H1 (cell line): ENCODE data around the gene EEIG1. TPM values are rescaled to one million over a fixed set of nuclear protein-coding genes. Genes with fewer than 3 reads are reported as not detected.

Source experiments
- CTCF ChIA-PET: fragments of 300-600 bp; sonication (Branson Sonifier 250); formaldehyde crosslinking; loops from one replicate; lab custom pipeline; 2021; ENCODE audit not compliant: partially characterized antibody; lab: Charles Lee
- POLR2A ChIA-PET: fragments of 300-600 bp; sonication (Branson Sonifier 250); formaldehyde crosslinking; loops from one replicate; lab custom pipeline; 2021; ENCODE audit warnings: inconsistent platforms; ENCODE audit not compliant: partially characterized antibody; lab: Charles Lee
- DNase-seq, 2 experiments: peaks; one replicate each; pipeline versions ENCODE4 v3.0.0 to v3.0.0-alpha.2; 2010 to 2022; ENCODE audit warnings: low spot score in 2 of 2, low read depth in 1 of 2, mixed read lengths in 1 of 2
- FAIRE-seq: peaks from 2 replicates; lab custom pipeline; 2011; peaks lifted over from hg19 to GRCh38; lab: Jason Lieb, UNC
- H2AFZ ChIP-seq: 2 replicates; pipeline ENCODE4 v1.8.1; 2012; ENCODE audit warnings: low read length, inconsistent platforms
- H2AK5ac ChIP-seq: 2 replicates; pipeline ENCODE4 v1.6.1; 2013; ENCODE audit warnings: low read depth, low read length
- H2BK120ac ChIP-seq: replicated peaks from 2 replicates; pipeline ENCODE3; 2013; ENCODE audit warnings: low read depth, low read length, inconsistent platforms
- H2BK12ac ChIP-seq: 2 replicates; pipeline ENCODE4 v1.6.1; 2013; ENCODE audit warnings: low read depth, low read length
- H2BK15ac ChIP-seq: 2 replicates; pipeline ENCODE4 v1.6.1; 2013; ENCODE audit warnings: low read length
- H2BK20ac ChIP-seq: 2 replicates; pipeline ENCODE4 v1.6.1; 2013; ENCODE audit warnings: low read length
- H2BK5ac ChIP-seq: 2 replicates; pipeline ENCODE4 v1.6.1; 2013; ENCODE audit warnings: low read depth, low read length
- H3K14ac ChIP-seq: 2 replicates; pipeline ENCODE4 v1.6.1; 2013; ENCODE audit warnings: inconsistent platforms; ENCODE audit not compliant: insufficient read length
- H3K18ac ChIP-seq: 2 replicates; pipeline ENCODE4 v1.6.1; 2013; ENCODE audit warnings: low read length; ENCODE audit errors: extremely low read depth
- H3K23ac ChIP-seq: 2 replicates; pipeline ENCODE4 v1.6.1; 2013; ENCODE audit warnings: inconsistent platforms; ENCODE audit not compliant: insufficient read length
- H3K23me2 ChIP-seq: 2 replicates; pipeline ENCODE4 v1.6.1; 2013; ENCODE audit warnings: low read depth, low read length
- H3K27ac ChIP-seq: 2 replicates; pipeline ENCODE4 v1.6.1; 2011; ENCODE audit warnings: low read depth, low read length, inconsistent platforms
- H3K27me3 ChIP-seq, 4 experiments: replicated peaks in 1 of 4; 1 replicate in 1 of 4; 2 replicates in 3 of 4; pipeline versions ENCODE4 v1.6.1 to v1.8.1; 2011 to 2013; ENCODE audit warnings: low read length in 3 of 4, mild to moderate bottlenecking in 3 of 4, inconsistent platforms in 2 of 4, mixed read lengths in 2 of 4, moderate library complexity in 1 of 4; ENCODE audit not compliant: control insufficient read depth in 3 of 4, insufficient read depth in 3 of 4; ENCODE audit errors: extremely low read depth in 1 of 4
- H3K36me3 ChIP-seq, 4 experiments: 2 replicates each; pipeline versions ENCODE4 v1.6.1 to v1.8.1; 2011 to 2013; ENCODE audit warnings: mild to moderate bottlenecking in 4 of 4, low read length in 3 of 4, moderate library complexity in 2 of 4, control low read depth in 1 of 4, inconsistent platforms in 1 of 4; ENCODE audit not compliant: insufficient read depth in 4 of 4, control insufficient read depth in 2 of 4
- H3K4ac ChIP-seq: replicated peaks from 2 replicates; pipeline ENCODE3; 2013; ENCODE audit warnings: low read length, low read depth, mixed read lengths, inconsistent platforms; ENCODE audit not compliant: insufficient read length
- H3K4me1 ChIP-seq, 4 experiments: replicated peaks in 1 of 4; 1 replicate in 1 of 4; 2 replicates in 3 of 4; pipeline versions ENCODE4 v1.6.1 to v1.8.1; 2011 to 2013; ENCODE audit warnings: low read length in 3 of 4, inconsistent platforms in 2 of 4, mixed read lengths in 1 of 4; ENCODE audit not compliant: insufficient read depth in 4 of 4, control insufficient read depth in 3 of 4
- H3K4me2 ChIP-seq, 2 experiments: 2 replicates each; pipeline versions ENCODE4 v1.6.1 to v1.8.1; 2011 to 2013; ENCODE audit warnings: low read depth in 2 of 2, low read length in 2 of 2, control low read depth in 1 of 2, inconsistent platforms in 1 of 2, mild to moderate bottlenecking in 1 of 2; ENCODE audit not compliant: insufficient read depth in 1 of 2
- H3K4me3 ChIP-seq, 4 experiments: fragments of 200-600, 300-600 bp in 1 of 4; sonication (generic), shearing (Covaris generic), sonication (Bioruptor Twin) in 1 of 4; 2 replicates each; pipeline versions ENCODE4 v1.5.1 to v1.8.1; 2011 to 2016; ENCODE audit warnings: low read length in 4 of 4, low read depth in 3 of 4, control low read depth in 2 of 4, inconsistent platforms in 2 of 4, mild to moderate bottlenecking in 2 of 4, mixed read lengths in 1 of 4, moderate library complexity in 1 of 4; ENCODE audit not compliant: insufficient read depth in 2 of 4; ENCODE audit errors: extremely low read depth in 1 of 4
- H3K56ac ChIP-seq: replicated peaks from 2 replicates; pipeline ENCODE3; 2013; ENCODE audit warnings: low read depth, mild to moderate bottlenecking, mixed read lengths, low read length, inconsistent platforms; ENCODE audit not compliant: insufficient read length
- H3K79me1 ChIP-seq: 2 replicates; pipeline ENCODE4 v1.6.1; 2013; ENCODE audit warnings: low read depth, low read length, control low read depth
- H3K79me2 ChIP-seq, 2 experiments: 2 replicates each; pipeline versions ENCODE4 v1.6.1 to v1.8.1; 2012 to 2013; ENCODE audit warnings: low read length in 2 of 2, mild to moderate bottlenecking in 2 of 2, inconsistent platforms in 1 of 2; ENCODE audit not compliant: insufficient read depth in 2 of 2, control insufficient read depth in 1 of 2
- H3K9ac ChIP-seq, 4 experiments: replicated peaks in 1 of 4; 1 replicate in 1 of 4; 2 replicates in 3 of 4; pipeline versions ENCODE4 v1.6.1 to v1.8.1; 2011 to 2013; ENCODE audit warnings: low read depth in 3 of 4, low read length in 3 of 4, control low read depth in 2 of 4, mild to moderate bottlenecking in 2 of 4, moderate library complexity in 2 of 4, inconsistent platforms in 1 of 4; ENCODE audit errors: extremely low read depth in 1 of 4
- H3K9me3 ChIP-seq, 2 experiments: 2 replicates each; pipeline versions ENCODE4 v1.6.1 to v1.8.1; 2012 to 2013; ENCODE audit warnings: mild to moderate bottlenecking in 2 of 2, moderate library complexity in 2 of 2, control low read depth in 1 of 2, inconsistent platforms in 1 of 2, low read depth in 1 of 2, low read length in 1 of 2, mixed read lengths in 1 of 2; ENCODE audit not compliant: insufficient read depth in 2 of 2
- H4K20me1 ChIP-seq, 2 experiments: replicated peaks in 1 of 2; 2 replicates each; pipeline versions ENCODE3 to v1.8.1; 2011 to 2013; ENCODE audit warnings: inconsistent platforms in 2 of 2, low read length in 2 of 2, mild to moderate bottlenecking in 1 of 2; ENCODE audit not compliant: insufficient read depth in 2 of 2, control insufficient read depth in 1 of 2
- H4K5ac ChIP-seq: 2 replicates; pipeline ENCODE4 v1.6.1; 2013; ENCODE audit warnings: low read length, low read depth, mixed read lengths, inconsistent platforms; ENCODE audit not compliant: insufficient read length
- H4K8ac ChIP-seq: 2 replicates; pipeline ENCODE4 v1.8.0; 2013; ENCODE audit warnings: mild to moderate bottlenecking, moderate library complexity, low read length, inconsistent platforms; ENCODE audit not compliant: insufficient read depth; ENCODE audit errors: extremely low read depth
- H4K91ac ChIP-seq: replicated peaks from 2 replicates; pipeline ENCODE3; 2013; ENCODE audit warnings: low read length, mixed read lengths, inconsistent platforms; ENCODE audit not compliant: insufficient read length
- CTBP2 ChIP-seq: IDR thresholded peaks from 2 replicates; pipeline ENCODE4 v1.7.0; 2011; ENCODE audit warnings: borderline replicate concordance, mild to moderate bottlenecking, moderate library complexity, mixed read lengths, low read length; ENCODE audit not compliant: insufficient read depth, insufficient read length
- EZH2 ChIP-seq: fragments of 200-600 bp; sonication (generic); IDR thresholded peaks from 2 replicates; pipeline ENCODE4 v1.7.1; 2012; ENCODE audit warnings: low read depth, mild to moderate bottlenecking, moderate library complexity, low read length, inconsistent platforms; ENCODE audit not compliant: severe bottlenecking
- HDAC6 ChIP-seq: IDR thresholded peaks from one replicate; pipeline ENCODE4 v1.7.1; 2012; ENCODE audit warnings: low read depth, mild to moderate bottlenecking, inconsistent platforms, low read length, moderate library complexity
- JUND ChIP-seq: IDR thresholded peaks from 2 replicates; pipeline ENCODE4 v1.6.1; 2011; ENCODE audit warnings: mild to moderate bottlenecking, improper control_type of control experiment, low read length
- KDM1A ChIP-seq: fragments of 200-600, 300-600 bp; sonication (generic); IDR thresholded peaks from 2 replicates; pipeline ENCODE4 v1.7.1; 2016; ENCODE audit warnings: mild to moderate bottlenecking, low read length, borderline replicate concordance
- KDM4A ChIP-seq: IDR thresholded peaks from one replicate; pipeline ENCODE4 v1.7.1; 2012; ENCODE audit warnings: low read depth, mild to moderate bottlenecking, moderate library complexity, low read length, inconsistent platforms; ENCODE audit not compliant: severe bottlenecking
- MAFK ChIP-seq: IDR thresholded peaks from 2 replicates; pipeline ENCODE4 v1.6.1; 2012; ENCODE audit warnings: low read depth, mild to moderate bottlenecking, improper control_type of control experiment, low read length
- NRF1 ChIP-seq: IDR thresholded peaks from 2 replicates; pipeline ENCODE4 v1.6.1; 2011; ENCODE audit warnings: mild to moderate bottlenecking, low read depth, low read length, improper control_type of control experiment
- PHF8 ChIP-seq: fragments of 200-600 bp; sonication (generic); conservative IDR thresholded peaks from 2 replicates; pipeline ENCODE4 v1.7.1; 2012; ENCODE audit warnings: low read depth, mild to moderate bottlenecking, inconsistent platforms, low read length, moderate library complexity
- POLR2A ChIP-seq, 2 experiments: IDR thresholded peaks; 1 replicate in 1 of 2; 2 replicates in 1 of 2; pipeline ENCODE4 v1.6.1; 2011; ENCODE audit warnings: low read depth in 2 of 2, low read length in 2 of 2, mild to moderate bottlenecking in 2 of 2; ENCODE audit errors: control extremely low read depth in 1 of 2
- RAD21 ChIP-seq, 2 experiments: IDR thresholded peaks in 1 of 2; conservative IDR thresholded peaks in 1 of 2; 2 replicates each; pipeline ENCODE4 v1.6.1; 2011; ENCODE audit warnings: low read depth in 2 of 2, low read length in 2 of 2, improper control_type of control experiment in 1 of 2, inconsistent platforms in 1 of 2, mild to moderate bottlenecking in 1 of 2, moderate library complexity in 1 of 2
- RBBP5 ChIP-seq: IDR thresholded peaks from 2 replicates; pipeline ENCODE4 v1.7.1; 2012; ENCODE audit warnings: low read depth, mild to moderate bottlenecking, inconsistent platforms, low read length, moderate library complexity, borderline replicate concordance
- SP4 ChIP-seq: IDR thresholded peaks from 2 replicates; pipeline ENCODE4 v1.6.1; 2012; ENCODE audit warnings: low read length, inconsistent platforms
- SUZ12 ChIP-seq: fragments of 200-600 bp; sonication (generic); IDR thresholded peaks from 2 replicates; pipeline ENCODE4 v1.6.1; 2012; ENCODE audit warnings: mild to moderate bottlenecking, inconsistent platforms, low read length, moderate library complexity, mixed read lengths
- WGBS, 2 experiments: shearing (Covaris generic) in 1 of 2; methylation state at CpG; one replicate each; pipeline versions ENCODE4 v1.1.6 to v1.1.7; 2013 to 2015; ENCODE audit warnings: low lambda C conversion rate in 2 of 2, mixed read lengths in 2 of 2, inconsistent platforms in 1 of 2, low coverage in 1 of 2, missing lambda C conversion rate in 1 of 2; ENCODE audit not compliant: insufficient replicate concordance in 2 of 2, insufficient coverage in 1 of 2, insufficient read length in 1 of 2; ENCODE audit errors: extremely low coverage in 1 of 2, missing lambda C conversion rate in 1 of 2; 5-methylcytosine and 5-hydroxymethylcytosine counted together
- polyA plus RNA-seq, 7 experiments: library from polyadenylated mRNA; depleted of rRNA in 3 of 7; stranded (reverse) in 5 of 7; unstranded in 2 of 7; fragments of >200 nt in 5 of 7; fragments of 200-250 nt in 2 of 7; gene quantifications; 1 replicate in 5 of 7; 2 replicates in 1 of 7; 4 replicates in 1 of 7; pipeline versions ENCODE4 v1.2.1 to v1.2.3, GENCODE V29; 2011 to 2013; ENCODE audit warnings: missing spikeins in 2 of 7, mixed read lengths in 2 of 7
- total RNA-seq: library from RNA; stranded (reverse); fragmentation: NEBNext Ultra II Directional; extraction: Animal tissue kit (Norgen Biotek cat#: 25700); gene quantifications from 2 replicates; pipeline ENCODE4 v1.2.1, GENCODE V29; 2021

Gene EEIG1
- total and polyA plus RNA-seq, 2 of the 8 experiments (the other 6 are each of a cell fraction or from before 2014, with no cell fraction given) = 29.8 to 50.8 TPM

DNA sequence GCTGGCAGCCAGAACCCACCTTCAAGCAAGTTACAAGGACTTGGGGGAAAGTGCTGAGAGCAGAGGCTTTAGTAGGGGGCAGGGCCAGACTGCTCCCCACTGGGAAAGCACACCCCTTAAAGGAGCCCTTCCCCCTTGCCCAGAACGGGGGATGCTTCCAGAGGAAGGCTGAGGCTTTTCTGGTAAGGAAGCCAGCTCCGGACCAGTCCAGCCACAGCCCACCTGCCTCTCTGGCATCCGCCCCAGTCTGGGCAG, 38.9 kb downstream of the EEIG1 start:
- Histone ChIP-seq H3K27me3 (no peaks in the 10 kb centered on the region), H3K4me2 (no peak overlapping the region), H4K8ac (no peak overlapping the region), H3K4me1 (peaks cover 0 to 19% (median 11%) of the 10 kb centered on the region in 4 experiments; a peak in 6 of 7 replicates), H3K9ac (no peak overlapping the region), H3K4ac (no peak overlapping the region), H2BK5ac (no peak overlapping the region), H4K20me1 (peaks cover 4 to 21% of the 10 kb centered on the region in 2 experiments), H2BK120ac (no peak overlapping the region), H3K18ac (no peak overlapping the region), H2BK20ac (no peak overlapping the region), H3K23ac (no peak overlapping the region), H3K9me3 (no peaks in the 10 kb centered on the region), H3K27ac (no peak overlapping the region), H3K56ac (no peak overlapping the region), H2AFZ (no peak overlapping the region), H4K5ac (no peak overlapping the region), H2AK5ac (no peak overlapping the region), H3K36me3 (peaks cover 7 to 16% (median 13%) of the 10 kb centered on the region in 4 experiments), H2BK12ac (no peak overlapping the region), H3K23me2 (peaks cover 13% of the 10 kb centered on the region; the same call in 1 of the 2 replicates), H4K91ac (no peak overlapping the region), H3K79me1 (no peaks in the 10 kb centered on the region; the same call in none of the 2 replicates), H3K4me3 (no peak overlapping the region), H3K79me2 (peaks cover 0 to 5% of the 10 kb centered on the region in 2 experiments; a peak in 1 of 4 replicates), H3K14ac (no peak overlapping the region), H2BK15ac (no peak overlapping the region)
- POLR2A ChIA-PET = interaction anchor here (1.5 to 1.8 kb wide), 4 partner anchors 8 to 93 kb away, joined by 4 to 7 read pairs (median 4); partner anchors contain the start of gene EEIG1
- 96% methylated on average over 3 of the region's 3 CpGs; no CpG with 5 or more reads in 1 of the 2 experiments for WGBS, 2 experiments
- FAIRE-seq (no peak), DNase-seq (no peak)
- CTCF ChIA-PET = interaction anchor here (0.8 to 35.5 kb wide), 24 partner anchors 10 to 183 kb away, joined by 3 to 825 read pairs (median 14); partner anchors contain the start of genes EEIG1, ENG, NAIF1 and PIP5KL1
- TF ChIP-seq HDAC6 (no peak), RAD21 (IDR thresholded peaks at IDR 0.05 in 1 of 2, conservative IDR thresholded peaks at IDR 0.05 in 1 of 2; ENCODE audit: low read depth in 2 of 2, low read length in 2 of 2) (no peak), SP4 (no peak), MAFK (no peak), RBBP5 (no peak), KDM4A (no peak), CTBP2 (no peak), POLR2A (IDR thresholded peaks at IDR 0.05; ENCODE audit: control extremely low read depth in 1 of 2, low read depth in 2 of 2, low read length in 2 of 2) (no peak), EZH2 (no peak), KDM1A (no peak), JUND (no peak), NRF1 (no peak), PHF8 (no peak), SUZ12 (no peak)
